ENCODE data around the gene GSE1.

Gene GSE1

GRCh38 chr16:85635545-85636140 is 22.5 kb downstream of the GSE1 start:
- no peak for DNase-seq (ENCODE audit: low spot score)

GRCh38 chr16:85636234-85636812 is 23.2 kb downstream of the GSE1 start:
- no peak for DNase-seq (ENCODE audit: low spot score)

- DNase-seq (ENCODE audit: low spot score), result no peak
Measured at GRCh38 chr16:85637061-85637807, 24.1 kb downstream of the GSE1 start.

GRCh38 chr16:85637808-85638647 is 24.9 kb downstream of the GSE1 start:
- DNase-seq (ENCODE audit: low spot score), result no peak

- no peak for DNase-seq (ENCODE audit: low spot score)
Measured at GRCh38 chr16:85638695-85639409, 25.7 kb downstream of the GSE1 start.

- no peak for DNase-seq (ENCODE audit: low spot score)
Measured at GRCh38 chr16:85639529-85640253, 26.6 kb downstream of the GSE1 start.

- DNase-seq (ENCODE audit: low spot score), result no peak
Measured at GRCh38 chr16:85640254-85640558, 27.1 kb downstream of the GSE1 start.

- DNase-seq (ENCODE audit: low spot score), result no peak
Measured at GRCh38 chr16:85640585-85640984, 27.5 kb downstream of the GSE1 start.

- no peak for DNase-seq (ENCODE audit: low spot score)
Measured at GRCh38 chr16:85641305-85641704, 28.2 kb downstream of the GSE1 start.

- DNase-seq (ENCODE audit: low spot score), result no peak
Measured at GRCh38 chr16:85641776-85642176, 28.7 kb downstream of the GSE1 start.

GRCh38 chr16:85642762-85643358 is 29.7 kb downstream of the GSE1 start:
- DNase-seq (ENCODE audit: low spot score), result no peak

- DNase-seq (ENCODE audit: low spot score), result no peak
Measured at GRCh38 chr16:85643631-85644030, 30.5 kb downstream of the GSE1 start.

GRCh38 chr16:85644093-85644712 is 31.1 kb downstream of the GSE1 start:
- no peak for DNase-seq (ENCODE audit: low spot score)

GRCh38 chr16:85645021-85645589 is 32.0 kb downstream of the GSE1 start:
- DNase-seq (ENCODE audit: low spot score), result peak; percentile 72

GRCh38 chr16:85646358-85646907 is 33.3 kb downstream of the GSE1 start:
- DNase-seq (ENCODE audit: low spot score), result no peak

GRCh38 chr16:85646976-85647375 is 33.9 kb downstream of the GSE1 start:
- DNase-seq (ENCODE audit: low spot score), result no peak

GRCh38 chr16:85648070-85648714 is 35.1 kb downstream of the GSE1 start:
- DNase-seq (ENCODE audit: low spot score), result no peak

- no peak for DNase-seq (ENCODE audit: low spot score)
Measured at GRCh38 chr16:85648805-85649204, 35.7 kb downstream of the GSE1 start.

- DNase-seq (ENCODE audit: low spot score), result no peak
Measured at GRCh38 chr16:85649411-85650134, 36.5 kb downstream of the GSE1 start.

Measured in LoVo (cell line).